A549 (cell line): ENCODE measurements around the gene MYRIP.

Experiments used
- POLR2A ChIP-seq: IDR thresholded peaks from 2 replicates; pipeline ENCODE4 v1.6.1; 2012; ENCODE audit warnings: mild to moderate bottlenecking, low read length
- RAD21 ChIP-seq, 2 experiments: fragments of >200 bp in 1 of 2; sonication (Bioruptor Twin) in 1 of 2; formaldehyde crosslinking in 1 of 2; IDR thresholded peaks in 1 of 2; conservative IDR thresholded peaks in 1 of 2; 2 replicates in 1 of 2; 3 replicates in 1 of 2; pipeline ENCODE4 v1.6.1; 2012 to 2018; ENCODE audit warnings: inconsistent platforms in 1 of 2
- TF ChIP-seq, protein P1 (sequence below): fragments of >200 bp; sonication (Bioruptor Twin); formaldehyde crosslinking; IDR thresholded peaks from 3 replicates; pipeline ENCODE4 v1.5.1; 2016

DNA sequence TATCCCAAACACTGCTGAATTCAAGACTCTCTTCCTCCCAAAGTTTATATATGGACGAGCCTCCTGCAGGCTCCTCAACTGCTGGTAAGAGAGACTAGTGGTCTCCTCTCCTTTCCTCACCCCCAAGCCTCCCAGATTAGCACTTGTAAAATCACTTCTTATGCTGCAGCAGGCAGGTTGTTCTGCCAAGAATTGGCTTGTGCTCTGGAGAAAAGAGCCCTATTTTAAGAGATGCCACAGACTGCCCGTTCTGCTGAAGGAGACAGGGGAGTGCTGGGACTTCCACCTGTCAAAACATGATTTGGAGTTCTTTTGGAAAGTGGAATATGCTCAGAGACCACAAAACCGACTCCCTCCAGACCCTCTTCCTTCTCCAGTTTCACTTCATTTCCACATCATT, 269.2 kb downstream of the MYRIP start:
- TF ChIP-seq, protein P1, sequence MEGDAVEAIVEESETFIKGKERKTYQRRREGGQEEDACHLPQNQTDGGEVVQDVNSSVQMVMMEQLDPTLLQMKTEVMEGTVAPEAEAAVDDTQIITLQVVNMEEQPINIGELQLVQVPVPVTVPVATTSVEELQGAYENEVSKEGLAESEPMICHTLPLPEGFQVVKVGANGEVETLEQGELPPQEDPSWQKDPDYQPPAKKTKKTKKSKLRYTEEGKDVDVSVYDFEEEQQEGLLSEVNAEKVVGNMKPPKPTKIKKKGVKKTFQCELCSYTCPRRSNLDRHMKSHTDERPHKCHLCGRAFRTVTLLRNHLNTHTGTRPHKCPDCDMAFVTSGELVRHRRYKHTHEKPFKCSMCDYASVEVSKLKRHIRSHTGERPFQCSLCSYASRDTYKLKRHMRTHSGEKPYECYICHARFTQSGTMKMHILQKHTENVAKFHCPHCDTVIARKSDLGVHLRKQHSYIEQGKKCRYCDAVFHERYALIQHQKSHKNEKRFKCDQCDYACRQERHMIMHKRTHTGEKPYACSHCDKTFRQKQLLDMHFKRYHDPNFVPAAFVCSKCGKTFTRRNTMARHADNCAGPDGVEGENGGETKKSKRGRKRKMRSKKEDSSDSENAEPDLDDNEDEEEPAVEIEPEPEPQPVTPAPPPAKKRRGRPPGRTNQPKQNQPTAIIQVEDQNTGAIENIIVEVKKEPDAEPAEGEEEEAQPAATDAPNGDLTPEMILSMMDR, result no peak
- TF ChIP-seq POLR2A (no peak), RAD21 (conservative IDR thresholded peaks at IDR 0.05 in 1 of 2, IDR thresholded peaks at IDR 0.05 in 1 of 2) (no peak)
